H9 (cell line): ENCODE data around the gene MRPL28. TPM values are rescaled to one million over a fixed set of nuclear protein-coding genes. Genes with fewer than 3 reads are reported as not detected.
A peak's percentile ranks its signal among the peaks of the same experiment; 100 is the strongest.

ENCODE experiments used
- DNase-seq: peaks from one replicate; pipeline ENCODE4 v3.0.0-alpha.2; 2017
- H2AFZ ChIP-seq: one replicate; pipeline ENCODE4 v1.6.1; 2013; ENCODE audit warnings: mild to moderate bottlenecking, low read length, control low read depth, moderate library complexity
- H2AK5ac ChIP-seq: 2 replicates; pipeline ENCODE4 v1.6.1; 2013; ENCODE audit warnings: low read length, control low read depth, mixed read lengths; ENCODE audit not compliant: insufficient read length
- H2BK120ac ChIP-seq: one replicate; pipeline ENCODE4 v1.6.1; 2013; ENCODE audit warnings: low read depth, mild to moderate bottlenecking, low read length, control low read depth, inconsistent platforms; ENCODE audit not compliant: poor library complexity, severe bottlenecking
- H2BK12ac ChIP-seq: 2 replicates; pipeline ENCODE4 v1.6.1; 2013; ENCODE audit warnings: low read length, control low read depth, mixed read lengths, low read depth; ENCODE audit not compliant: insufficient read length
- H2BK15ac ChIP-seq: 2 replicates; pipeline ENCODE4 v1.6.1; 2013; ENCODE audit warnings: low read depth, low read length, control low read depth
- H2BK20ac ChIP-seq: one replicate; pipeline ENCODE4 v1.6.1; 2013; ENCODE audit warnings: low read depth, mild to moderate bottlenecking, low read length, control low read depth, inconsistent platforms; ENCODE audit not compliant: poor library complexity, severe bottlenecking
- H2BK5ac ChIP-seq: 2 replicates; pipeline ENCODE4 v1.6.1; 2013; ENCODE audit warnings: low read length, control low read depth, mixed read lengths; ENCODE audit not compliant: insufficient read length
- H3K14ac ChIP-seq: 2 replicates; pipeline ENCODE4 v1.6.1; 2013; ENCODE audit warnings: low read length, control low read depth; ENCODE audit not compliant: insufficient read depth
- H3K18ac ChIP-seq: 2 replicates; pipeline ENCODE4 v1.6.1; 2013; ENCODE audit warnings: low read depth, mild to moderate bottlenecking, mixed read lengths, low read length, control low read depth; ENCODE audit not compliant: insufficient read length
- H3K23ac ChIP-seq: 2 replicates; pipeline ENCODE4 v1.6.1; 2013; ENCODE audit warnings: low read length, control low read depth, mixed read lengths, low read depth; ENCODE audit not compliant: insufficient read length
- H3K23me2 ChIP-seq: 2 replicates; pipeline ENCODE4 v1.6.1; 2013; ENCODE audit warnings: low read depth, mild to moderate bottlenecking, mixed read lengths, low read length, control low read depth; ENCODE audit not compliant: insufficient read length, poor library complexity, severe bottlenecking
- H3K27ac ChIP-seq: 2 replicates; pipeline ENCODE4 v1.5.1; 2013; ENCODE audit warnings: low read length, control low read depth, mixed read lengths, low read depth; ENCODE audit not compliant: insufficient read length
- H3K27me3 ChIP-seq: 2 replicates; pipeline ENCODE4 v1.6.1; 2013; ENCODE audit warnings: low read length, control low read depth, inconsistent platforms; ENCODE audit not compliant: insufficient read depth
- H3K4ac ChIP-seq: 2 replicates; pipeline ENCODE4 v1.6.1; 2013; ENCODE audit warnings: low read depth, mild to moderate bottlenecking, control low read depth, inconsistent platforms, low read length, moderate library complexity
- H3K4me1 ChIP-seq: 2 replicates; pipeline ENCODE4 v1.6.1; 2013; ENCODE audit warnings: low read length, control low read depth, inconsistent platforms; ENCODE audit not compliant: insufficient read depth
- H3K4me2 ChIP-seq: 2 replicates; pipeline ENCODE4 v1.6.1; 2013; ENCODE audit warnings: low read length, control low read depth, mixed read lengths; ENCODE audit not compliant: insufficient read length, insufficient read depth
- H3K56ac ChIP-seq: 2 replicates; pipeline ENCODE4 v1.6.1; 2013; ENCODE audit warnings: low read depth, mild to moderate bottlenecking, mixed read lengths, low read length, control low read depth; ENCODE audit not compliant: insufficient read length
- H3K79me1 ChIP-seq: 2 replicates; pipeline ENCODE4 v1.6.1; 2013; ENCODE audit warnings: low read depth, mild to moderate bottlenecking, moderate library complexity, low read length, control low read depth, inconsistent platforms; ENCODE audit not compliant: insufficient read depth, poor library complexity, severe bottlenecking
- H3K79me2 ChIP-seq: 2 replicates; pipeline ENCODE4 v1.6.1; 2013; ENCODE audit warnings: low read length, control low read depth, inconsistent platforms; ENCODE audit not compliant: insufficient read depth
- H3K9ac ChIP-seq: 2 replicates; pipeline ENCODE4 v1.6.1; 2013; ENCODE audit warnings: low read length, control low read depth, mixed read lengths; ENCODE audit not compliant: insufficient read length; ENCODE audit errors: extremely low read depth
- H3K9me3 ChIP-seq: one replicate; pipeline ENCODE4 v1.6.1; 2013; ENCODE audit warnings: low read depth, low read length, inconsistent platforms; ENCODE audit not compliant: control insufficient read depth
- H3T11ph ChIP-seq: one replicate; pipeline ENCODE4 v1.6.1; 2013; ENCODE audit warnings: mild to moderate bottlenecking, low read length, control low read depth, inconsistent platforms
- H4K20me1 ChIP-seq: one replicate; pipeline ENCODE4 v1.6.1; 2013; ENCODE audit not compliant: control insufficient read depth, insufficient read length, insufficient read depth
- H4K5ac ChIP-seq: 2 replicates; pipeline ENCODE4 v1.6.1; 2013; ENCODE audit warnings: low read depth, mild to moderate bottlenecking, mixed read lengths, low read length, control low read depth; ENCODE audit not compliant: insufficient read length
- H4K8ac ChIP-seq: replicated peaks from 2 replicates; pipeline ENCODE4 v1.6.1; 2013; ENCODE audit warnings: low read length, control low read depth, mixed read lengths, low read depth; ENCODE audit not compliant: insufficient read length
- H4K91ac ChIP-seq: 2 replicates; pipeline ENCODE4 v1.6.1; 2013; ENCODE audit warnings: low read depth, mild to moderate bottlenecking, moderate library complexity, mixed read lengths, low read length, control low read depth; ENCODE audit not compliant: insufficient read length
- H3K27ac Mint-ChIP-seq, 3 experiments: 2 replicates in 2 of 3; 3 replicates in 1 of 3; pipeline ENCODE4 v1.8.0; 2020 to 2021; ENCODE audit warnings: mixed read lengths in 3 of 3, mild to moderate bottlenecking in 1 of 3, moderate library complexity in 1 of 3
- H3K27me3 Mint-ChIP-seq: 2 replicates; pipeline ENCODE4 v1.8.0; 2021; ENCODE audit warnings: low read depth, mild to moderate bottlenecking, moderate library complexity, mixed read lengths
- H3K36me3 Mint-ChIP-seq, 3 experiments: 2 replicates in 2 of 3; 3 replicates in 1 of 3; pipeline ENCODE4 v1.8.0; 2020 to 2021; ENCODE audit warnings: low read depth in 3 of 3, mixed read lengths in 3 of 3; ENCODE audit not compliant: insufficient read depth in 1 of 3
- H3K4me1 Mint-ChIP-seq, 2 experiments: 2 replicates each; pipeline ENCODE4 v1.8.0; 2020; ENCODE audit warnings: mixed read lengths in 2 of 2
- H3K4me3 Mint-ChIP-seq, 2 experiments: 2 replicates in 1 of 2; 3 replicates in 1 of 2; pipeline ENCODE4 v1.8.0; 2020 to 2021; ENCODE audit warnings: mild to moderate bottlenecking in 2 of 2, mixed read lengths in 2 of 2, moderate library complexity in 1 of 2
- H3K9me3 Mint-ChIP-seq, 2 experiments: 2 replicates in 1 of 2; 3 replicates in 1 of 2; pipeline ENCODE4 v1.8.0; 2020; ENCODE audit warnings: mild to moderate bottlenecking in 2 of 2, mixed read lengths in 2 of 2, moderate library complexity in 1 of 2
- WGBS: extraction: QIAGEN DNeasy Blood & Tissue Kit; methylation state at CpG from one replicate; pipeline ENCODE4 v1.1.7; 2013; ENCODE audit warnings: missing lambda C conversion rate, low lambda C conversion rate, mixed read lengths; ENCODE audit not compliant: insufficient read length; ENCODE audit errors: extremely low coverage; 5-methylcytosine and 5-hydroxymethylcytosine counted together
- total RNA-seq: library from RNA; stranded (reverse); gene quantifications from 2 replicates; pipeline ENCODE4 v1.2.1, GENCODE V29; 2021
- TF ChIP-seq, protein P1 (sequence below): fragments of 200-600 bp; sonication (generic); conservative IDR thresholded peaks from 3 replicates; pipeline ENCODE4 v1.8.0; 2021; ENCODE audit warnings: antibody characterized with exemption, mild to moderate bottlenecking

Gene MRPL28
- total RNA-seq, 1 experiment from 2014 or later: 154 TPM

DNA sequence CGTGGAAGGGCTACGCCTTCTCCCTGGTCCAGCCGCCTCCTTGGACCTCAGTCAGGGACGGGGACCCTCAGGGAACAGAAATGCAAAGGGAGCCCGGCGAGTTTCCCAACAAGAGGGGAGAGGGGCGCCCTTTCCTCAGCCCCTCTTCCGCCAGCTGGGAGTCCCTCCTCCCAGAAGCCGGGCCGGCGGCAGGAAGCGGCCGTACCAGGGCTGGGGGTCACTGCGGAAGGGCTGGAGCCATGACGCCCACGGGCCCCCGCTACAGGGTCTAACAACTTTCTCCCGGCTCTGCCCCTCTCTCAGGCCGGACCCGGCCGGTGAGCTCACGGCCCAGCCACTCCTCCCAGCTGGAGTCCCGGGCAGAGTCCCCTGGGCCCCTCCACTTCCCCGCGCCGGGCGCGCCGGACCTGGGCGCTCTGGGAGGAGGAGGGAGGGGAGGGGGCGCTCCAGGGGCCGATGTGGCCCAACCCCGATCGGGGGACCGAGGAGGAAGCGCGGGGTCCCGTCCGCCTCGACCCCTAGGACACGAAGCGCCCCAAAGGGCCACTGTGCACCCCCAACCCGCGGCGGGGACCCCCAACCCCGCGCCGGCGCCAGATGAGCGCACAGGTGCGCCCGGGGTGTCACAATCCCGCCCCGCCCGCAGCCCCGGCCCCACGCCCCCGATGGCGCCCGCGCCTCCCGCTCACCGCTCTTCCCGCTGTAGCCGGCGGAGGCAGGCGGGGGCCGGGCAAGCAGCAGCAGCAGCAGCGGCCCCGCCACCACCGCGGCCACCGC, 10.9 kb upstream of the MRPL28 start:
- H3K79me2 ChIP-seq: no peaks in the 10 kb centered on the region; the same call in 1 of the 2 replicates
- H3K23ac ChIP-seq: no peak overlapping the region
- no peak overlapping the region for H3K14ac ChIP-seq
- H3K27ac ChIP-seq: no peak overlapping the region
- Mint-ChIP-seq H3K9me3 (no peaks in the 10 kb centered on the region), H3K4me3 (peak overlapping the region; percentile 81 to 88), H3K27ac (no peak overlapping the region), H3K27me3 (peaks cover 3% of the 10 kb centered on the region; the same call in 1 of the 2 replicates), H3K4me1 (peaks cover 22 to 44% of the 10 kb centered on the region in 2 experiments), H3K36me3 (peaks cover 0 to 12% (median 2%) of the 10 kb centered on the region in 3 experiments; a peak in 6 of 7 replicates)
- no CpG with 5 or more reads among the region's 73 CpGs for WGBS
- H4K8ac ChIP-seq: no peak overlapping the region
- H3K9me3 ChIP-seq: no peaks in the 10 kb centered on the region
- no peaks in the 10 kb centered on the region for H3K27me3 ChIP-seq
- no peaks in the 10 kb centered on the region for H3K79me1 ChIP-seq
- H2BK20ac ChIP-seq: no peak overlapping the region
- peak overlapping the region; percentile 28 for H3K9ac ChIP-seq
- no peak overlapping the region for H2BK120ac ChIP-seq
- no peak overlapping the region for H2BK5ac ChIP-seq
- H3K4me1 ChIP-seq: no peaks in the 10 kb centered on the region; the same call in 1 of the 2 replicates
- H3K4ac ChIP-seq: no peak overlapping the region
- H4K91ac ChIP-seq: no peak overlapping the region
- no peak overlapping the region for H3K56ac ChIP-seq
- H3K4me2 ChIP-seq: peak overlapping the region; percentile 45
- H2BK15ac ChIP-seq: no peak overlapping the region
- H4K20me1 ChIP-seq: no peaks in the 10 kb centered on the region
- H2AK5ac ChIP-seq: no peak overlapping the region
- H3K18ac ChIP-seq: no peak overlapping the region
- H4K5ac ChIP-seq: no peak overlapping the region
- no peak overlapping the region for H2AFZ ChIP-seq
- H2BK12ac ChIP-seq: no peak overlapping the region
- TF ChIP-seq, protein P1, sequence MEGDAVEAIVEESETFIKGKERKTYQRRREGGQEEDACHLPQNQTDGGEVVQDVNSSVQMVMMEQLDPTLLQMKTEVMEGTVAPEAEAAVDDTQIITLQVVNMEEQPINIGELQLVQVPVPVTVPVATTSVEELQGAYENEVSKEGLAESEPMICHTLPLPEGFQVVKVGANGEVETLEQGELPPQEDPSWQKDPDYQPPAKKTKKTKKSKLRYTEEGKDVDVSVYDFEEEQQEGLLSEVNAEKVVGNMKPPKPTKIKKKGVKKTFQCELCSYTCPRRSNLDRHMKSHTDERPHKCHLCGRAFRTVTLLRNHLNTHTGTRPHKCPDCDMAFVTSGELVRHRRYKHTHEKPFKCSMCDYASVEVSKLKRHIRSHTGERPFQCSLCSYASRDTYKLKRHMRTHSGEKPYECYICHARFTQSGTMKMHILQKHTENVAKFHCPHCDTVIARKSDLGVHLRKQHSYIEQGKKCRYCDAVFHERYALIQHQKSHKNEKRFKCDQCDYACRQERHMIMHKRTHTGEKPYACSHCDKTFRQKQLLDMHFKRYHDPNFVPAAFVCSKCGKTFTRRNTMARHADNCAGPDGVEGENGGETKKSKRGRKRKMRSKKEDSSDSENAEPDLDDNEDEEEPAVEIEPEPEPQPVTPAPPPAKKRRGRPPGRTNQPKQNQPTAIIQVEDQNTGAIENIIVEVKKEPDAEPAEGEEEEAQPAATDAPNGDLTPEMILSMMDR: no peak
- DNase-seq: no peak
- H3K23me2 ChIP-seq: peaks cover 9% of the 10 kb centered on the region
- H3T11ph ChIP-seq: no peak overlapping the region
